ENCODE results near the gene ST3GAL5.

Gene ST3GAL5

DNA sequence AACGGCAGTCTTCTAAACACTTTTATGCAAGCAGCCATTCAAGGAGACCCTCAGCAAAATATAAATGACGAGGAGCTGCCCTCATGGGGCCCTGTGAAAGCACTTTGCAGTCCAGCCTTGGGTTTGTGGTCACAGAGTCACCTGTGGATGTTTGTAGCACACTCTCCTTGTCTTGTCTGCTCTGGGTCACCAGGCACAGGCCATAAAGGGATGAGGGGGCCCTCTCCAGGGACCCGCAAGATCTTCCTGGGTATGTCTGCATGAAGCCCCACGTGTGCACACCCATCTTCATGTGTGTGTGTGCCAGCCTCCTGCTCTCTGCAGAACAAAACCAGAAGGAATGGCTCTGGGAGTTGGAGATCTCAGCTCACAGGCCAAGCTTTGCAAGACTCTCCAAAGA, 98.8 kb downstream of the ST3GAL5 start:
- no peak for DNase-seq (ENCODE audit: low read depth)

DNA sequence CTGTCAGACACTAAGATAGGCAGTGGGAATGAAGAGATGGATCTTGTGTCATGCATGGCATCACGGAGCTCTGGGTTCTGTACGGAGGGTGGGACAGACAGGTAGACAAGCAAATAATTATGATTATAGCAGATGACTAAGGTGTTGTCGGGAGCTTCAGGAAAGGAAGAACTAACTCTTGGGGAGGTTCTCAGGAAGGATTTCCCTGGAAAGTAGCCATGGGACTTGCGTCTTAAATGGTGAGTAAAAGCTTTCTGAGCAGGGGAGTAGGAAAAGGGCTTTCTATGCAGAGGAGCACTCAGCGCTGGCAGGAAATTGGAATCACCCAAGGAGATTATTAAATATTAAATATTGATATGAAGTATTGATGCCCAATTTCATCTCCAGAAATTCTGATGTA, 99.5 kb downstream of the ST3GAL5 start:
- DNase-seq (ENCODE audit: low read depth), result no peak

DNA sequence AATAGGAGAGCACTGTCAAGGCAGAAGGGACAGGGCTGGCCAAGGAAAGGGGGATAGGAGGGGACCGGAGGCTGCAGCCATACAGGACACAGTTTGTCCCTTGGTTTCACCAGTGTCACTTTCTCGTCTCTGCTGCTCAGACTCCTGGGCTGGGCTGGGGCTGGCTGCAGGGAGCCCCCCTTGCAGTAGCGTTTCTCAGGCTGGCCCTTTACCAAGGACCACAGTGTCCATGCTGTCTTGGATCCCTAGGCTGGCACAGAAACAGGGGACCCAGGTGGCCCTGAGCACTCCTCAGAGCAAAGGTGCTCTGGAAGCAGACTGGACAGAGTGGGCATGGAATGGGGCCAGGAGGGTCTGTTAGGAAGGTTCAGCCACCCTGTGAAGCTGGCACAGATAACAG, 100.2 kb downstream of the ST3GAL5 start:
- no peak for DNase-seq (ENCODE audit: low read depth)

DNA sequence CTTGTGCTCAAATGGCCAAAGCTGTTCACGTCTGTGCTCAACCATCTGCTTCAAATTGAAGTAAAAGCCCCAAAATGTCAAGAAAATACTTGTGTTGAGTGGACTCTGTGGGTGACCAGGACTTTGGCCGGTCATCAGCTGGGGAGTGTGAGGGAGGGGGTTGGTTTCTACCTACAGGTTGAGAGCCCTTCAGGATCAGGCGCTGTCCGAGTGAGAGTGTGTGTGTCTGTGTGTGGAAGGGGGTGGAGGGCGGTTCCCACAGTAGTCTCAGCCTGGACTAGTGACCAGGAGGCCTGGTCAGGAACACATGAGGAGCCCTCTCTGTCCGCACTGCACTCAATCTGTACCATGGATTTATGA, 100.8 kb downstream of the ST3GAL5 start:
- DNase-seq (ENCODE audit: low read depth), result no peak

DNA sequence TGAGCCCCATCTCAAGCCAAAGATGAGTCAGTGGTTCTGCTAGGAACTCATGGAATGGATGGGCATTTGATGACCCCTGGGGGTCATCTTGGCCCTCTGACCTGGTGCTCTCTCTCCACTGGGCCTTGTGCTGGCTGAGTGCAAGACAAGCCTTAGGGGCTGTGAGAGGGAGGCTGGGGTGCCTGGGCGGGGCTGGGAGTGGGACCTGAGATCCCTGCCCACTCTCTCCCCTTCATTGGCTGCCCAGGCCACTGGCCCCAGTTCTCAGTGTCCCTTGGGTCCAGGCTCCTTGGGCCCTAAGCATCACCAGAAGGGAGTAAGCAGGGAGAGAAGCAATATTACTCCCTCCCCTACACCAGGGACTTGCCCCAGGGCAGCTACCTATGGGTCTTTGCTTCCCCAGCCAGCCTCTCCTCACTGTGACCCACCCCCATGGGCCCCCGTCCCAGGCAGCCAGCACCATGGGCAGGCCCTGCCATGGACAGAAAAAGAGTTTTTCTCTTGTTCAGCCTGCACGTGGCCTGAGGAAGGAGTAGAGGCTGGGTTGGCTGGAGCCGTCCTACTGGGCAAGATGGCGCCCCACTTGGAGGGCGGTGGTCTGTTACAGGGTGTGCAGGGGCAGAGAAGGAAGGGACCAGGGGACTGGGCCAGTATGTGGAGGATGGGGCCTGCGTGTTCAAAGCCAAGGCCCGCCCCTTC, 101.4 kb downstream of the ST3GAL5 start:
- DNase-seq (ENCODE audit: low read depth), result no peak

Measured in fibroblast of the conjunctiva (primary cell).